Uterus (tissue), 2 donors: ENCODE measurements around the gene STAT4.

ENCODE experiments used
- POLR2A ChIP-seq, 2 donors: fragments of 450-650 bp; IDR thresholded peaks; one replicate each; pipeline ENCODE4 v1.6.1; 2016; ENCODE audit warnings: antibody characterized with exemption in 2 of 2, mild to moderate bottlenecking in 1 of 2, moderate library complexity in 1 of 2
- TF ChIP-seq, protein P1 (sequence below), 4 experiments: fragments of 200-600 bp in 2 of 4; fragments of 450-650 bp in 2 of 4; sonication (generic) in 2 of 4; IDR thresholded peaks; one replicate each; pipeline ENCODE4 v1.5.1; 2016 to 2019; ENCODE audit warnings: antibody characterized with exemption in 4 of 4, mild to moderate bottlenecking in 2 of 4, moderate library complexity in 1 of 4

DNA sequence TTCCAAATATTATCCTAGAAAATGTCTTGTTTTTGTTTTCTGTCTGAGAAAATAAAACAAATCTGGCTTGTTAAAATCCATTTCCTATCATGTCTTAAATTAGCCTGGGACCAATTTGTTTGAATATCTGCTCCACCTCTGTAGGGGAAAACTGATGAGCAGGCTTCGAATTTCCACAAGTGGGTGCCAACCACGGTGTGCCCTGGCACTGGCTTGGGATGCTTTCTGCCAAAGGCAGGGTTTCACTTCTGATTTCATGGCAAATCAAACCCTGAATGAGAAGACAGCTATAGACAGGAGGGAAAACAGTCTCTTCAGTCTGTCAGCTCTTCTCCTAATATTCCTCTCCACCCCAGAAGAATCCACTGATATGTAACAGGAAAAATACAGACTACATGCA lies 33.7 kb upstream of the STAT4 start:
- TF ChIP-seq, protein P1, sequence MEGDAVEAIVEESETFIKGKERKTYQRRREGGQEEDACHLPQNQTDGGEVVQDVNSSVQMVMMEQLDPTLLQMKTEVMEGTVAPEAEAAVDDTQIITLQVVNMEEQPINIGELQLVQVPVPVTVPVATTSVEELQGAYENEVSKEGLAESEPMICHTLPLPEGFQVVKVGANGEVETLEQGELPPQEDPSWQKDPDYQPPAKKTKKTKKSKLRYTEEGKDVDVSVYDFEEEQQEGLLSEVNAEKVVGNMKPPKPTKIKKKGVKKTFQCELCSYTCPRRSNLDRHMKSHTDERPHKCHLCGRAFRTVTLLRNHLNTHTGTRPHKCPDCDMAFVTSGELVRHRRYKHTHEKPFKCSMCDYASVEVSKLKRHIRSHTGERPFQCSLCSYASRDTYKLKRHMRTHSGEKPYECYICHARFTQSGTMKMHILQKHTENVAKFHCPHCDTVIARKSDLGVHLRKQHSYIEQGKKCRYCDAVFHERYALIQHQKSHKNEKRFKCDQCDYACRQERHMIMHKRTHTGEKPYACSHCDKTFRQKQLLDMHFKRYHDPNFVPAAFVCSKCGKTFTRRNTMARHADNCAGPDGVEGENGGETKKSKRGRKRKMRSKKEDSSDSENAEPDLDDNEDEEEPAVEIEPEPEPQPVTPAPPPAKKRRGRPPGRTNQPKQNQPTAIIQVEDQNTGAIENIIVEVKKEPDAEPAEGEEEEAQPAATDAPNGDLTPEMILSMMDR (IDR thresholded peaks at IDR 0.05), result no peak
- no peak for TF ChIP-seq POLR2A (IDR thresholded peaks at IDR 0.05)
